ENCODE measurements around the gene SCLT1.
A peak's percentile ranks its signal among the peaks of the same experiment; 100 is the strongest.

SCLT1 gene

GRCh38 chr4:128879283-128879682 lies 214.1 kb downstream of the SCLT1 start:
- H3K27me3 ChIP-seq (ENCODE audit: control insufficient read depth in 1 of 2, insufficient read depth in 2 of 2, low read length in 2 of 2), result no peaks in the 10 kb centered on the region
- no peaks in the 10 kb centered on the region for H3K4me1 ChIP-seq (ENCODE audit: control insufficient read depth, insufficient read depth, low read length)
- no peak overlapping the region for H3K27ac ChIP-seq (ENCODE audit: low read length)
- H3K4me3 ChIP-seq (ENCODE audit: low read length in 2 of 2), result no peak overlapping the region
- no peaks in the 10 kb centered on the region for H3K9me3 ChIP-seq (ENCODE audit: control insufficient read depth in 2 of 2, low read length in 2 of 2)
- H3K9ac ChIP-seq (ENCODE audit: low read length in 2 of 2), result no peak overlapping the region
- no peaks in the 10 kb centered on the region for H3K36me3 ChIP-seq (ENCODE audit: control insufficient read depth in 2 of 2, insufficient read depth in 2 of 2, low read length in 2 of 2)

DNA sequence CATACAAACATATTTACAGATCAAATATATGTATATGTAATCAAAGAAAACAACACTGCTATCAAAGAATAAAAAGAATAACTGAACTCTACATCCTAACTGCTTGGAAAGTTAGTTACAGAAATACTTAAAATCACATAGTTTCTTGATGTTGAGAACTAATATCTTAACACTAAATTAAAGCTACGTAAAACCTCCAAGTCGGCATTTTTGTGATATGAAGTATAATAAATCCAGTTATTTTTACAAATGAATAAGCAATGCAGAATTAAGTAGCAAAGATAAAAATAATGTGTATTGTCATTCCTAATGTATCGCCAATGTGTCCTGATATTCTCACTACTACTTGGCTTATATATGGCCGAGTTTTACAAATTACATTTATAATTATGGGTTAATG lies 215.4 kb downstream of the SCLT1 start:
- Histone ChIP-seq H3K9ac (ENCODE audit: low read length in 2 of 2) (no peak overlapping the region), H3K36me3 (ENCODE audit: control insufficient read depth in 2 of 2, insufficient read depth in 2 of 2, low read length in 2 of 2) (peaks cover under 1 to 4% of the 10 kb centered on the region in 2 donors), H3K4me1 (ENCODE audit: control insufficient read depth, insufficient read depth, low read length) (no peaks in the 10 kb centered on the region), H3K9me3 (ENCODE audit: control insufficient read depth in 2 of 2, low read length in 2 of 2) (no peaks in the 10 kb centered on the region), H3K27me3 (ENCODE audit: control insufficient read depth in 1 of 2, insufficient read depth in 2 of 2, low read length in 2 of 2) (no peaks in the 10 kb centered on the region), H3K4me3 (ENCODE audit: low read length in 2 of 2) (no peak overlapping the region), H3K27ac (ENCODE audit: low read length) (no peak overlapping the region)

DNA sequence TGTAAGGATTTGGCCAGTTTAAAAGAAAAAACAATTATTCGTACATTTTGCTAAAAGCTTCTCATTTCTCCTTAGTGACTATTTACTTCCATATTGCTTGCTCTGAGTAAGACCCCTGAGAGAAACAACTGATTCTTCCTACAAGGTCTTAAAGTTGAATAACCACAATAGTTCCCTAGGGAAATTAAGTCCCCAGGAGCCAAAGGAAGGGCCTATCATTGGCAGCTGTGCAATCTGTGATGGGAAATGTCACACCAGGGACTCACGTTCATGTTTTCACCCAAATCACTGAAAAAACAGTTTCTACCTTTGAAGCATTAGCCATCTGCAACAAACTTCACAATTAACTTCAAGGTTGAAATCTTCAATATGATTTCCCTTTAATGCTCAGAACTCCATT lies 217.1 kb downstream of the SCLT1 start:
- no peak overlapping the region for H3K27ac ChIP-seq (ENCODE audit: low read length)
- H3K9me3 ChIP-seq (ENCODE audit: control insufficient read depth in 2 of 2, low read length in 2 of 2), result no peaks in the 10 kb centered on the region
- H3K9ac ChIP-seq (ENCODE audit: low read length in 2 of 2), result no peak overlapping the region
- H3K4me3 ChIP-seq (ENCODE audit: low read length in 2 of 2), result no peak overlapping the region
- no peaks in the 10 kb centered on the region for H3K27me3 ChIP-seq (ENCODE audit: control insufficient read depth in 1 of 2, insufficient read depth in 2 of 2, low read length in 2 of 2)
- H3K36me3 ChIP-seq (ENCODE audit: control insufficient read depth in 2 of 2, insufficient read depth in 2 of 2, low read length in 2 of 2), result peaks cover 13 to 14% of the 10 kb centered on the region in 2 donors
- no peaks in the 10 kb centered on the region for H3K4me1 ChIP-seq (ENCODE audit: control insufficient read depth, insufficient read depth, low read length)

- no peak overlapping the region for H3K27ac ChIP-seq (ENCODE audit: low read length)
Measured at GRCh38 chr4:128871948-128872347, 221.4 kb downstream of the SCLT1 start.

DNA sequence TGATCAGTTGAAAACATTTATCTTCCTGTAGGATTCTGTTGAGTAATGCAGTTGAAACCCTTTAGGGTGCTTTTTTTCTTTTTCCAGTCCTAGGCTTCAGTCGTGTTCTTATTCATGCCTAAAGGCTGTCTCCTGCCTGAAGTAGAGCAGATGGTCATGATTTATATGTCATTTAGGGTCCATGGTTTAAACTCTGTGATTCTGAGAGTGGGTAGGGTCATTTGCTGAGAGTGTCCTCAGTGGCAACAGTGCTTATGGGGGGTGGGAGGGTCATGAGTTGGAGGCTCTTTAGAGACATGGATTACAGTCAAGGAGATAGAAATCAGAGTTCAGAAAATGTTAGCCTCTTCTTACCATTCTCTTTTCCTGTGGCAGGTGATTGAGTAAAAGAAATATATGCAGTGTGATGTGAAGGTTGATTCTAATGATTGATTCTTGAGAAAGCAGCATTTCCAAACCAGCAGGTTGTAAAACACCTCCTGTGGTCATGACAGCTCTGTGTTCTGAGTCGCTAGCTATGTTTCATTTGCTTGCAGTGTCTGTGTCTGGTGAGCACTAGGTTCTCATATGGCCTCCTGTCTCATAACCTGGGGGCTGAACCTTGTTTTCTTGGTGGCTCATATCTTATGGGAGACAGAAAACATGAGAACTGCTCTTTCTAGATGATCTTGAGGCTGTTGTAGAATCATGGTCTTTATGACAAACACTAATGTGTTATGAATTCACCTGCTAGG lies 223.4 kb downstream of the SCLT1 start:
- no peaks in the 10 kb centered on the region for H3K9me3 ChIP-seq (ENCODE audit: control insufficient read depth in 2 of 2, low read length in 2 of 2)
- H3K4me1 ChIP-seq (ENCODE audit: control insufficient read depth, insufficient read depth, low read length), result no peaks in the 10 kb centered on the region
- no peaks in the 10 kb centered on the region for H3K27me3 ChIP-seq (ENCODE audit: control insufficient read depth in 1 of 2, insufficient read depth in 2 of 2, low read length in 2 of 2)
- no peak overlapping the region for H3K27ac ChIP-seq (ENCODE audit: low read length)
- no peak overlapping the region for H3K4me3 ChIP-seq (ENCODE audit: low read length in 2 of 2)
- H3K36me3 ChIP-seq (ENCODE audit: control insufficient read depth in 2 of 2, insufficient read depth in 2 of 2, low read length in 2 of 2), result peaks cover 41 to 43% of the 10 kb centered on the region in 2 donors
- no peak overlapping the region for H3K9ac ChIP-seq (ENCODE audit: low read length in 2 of 2)

More at GRCh38 chr4:128871948-128872347, 221.4 kb downstream of the SCLT1 start:
- Histone ChIP-seq H3K4me3 (ENCODE audit: low read length in 2 of 2) (no peak overlapping the region), H3K9ac (ENCODE audit: low read length in 2 of 2) (no peak overlapping the region), H3K4me1 (ENCODE audit: control insufficient read depth, insufficient read depth, low read length) (no peaks in the 10 kb centered on the region), H3K9me3 (ENCODE audit: control insufficient read depth in 2 of 2, low read length in 2 of 2) (no peaks in the 10 kb centered on the region), H3K36me3 (ENCODE audit: control insufficient read depth in 2 of 2, insufficient read depth in 2 of 2, low read length in 2 of 2) (peaks cover 37 to 38% of the 10 kb centered on the region in 2 donors), H3K27me3 (ENCODE audit: control insufficient read depth in 1 of 2, insufficient read depth in 2 of 2, low read length in 2 of 2) (no peaks in the 10 kb centered on the region)

GRCh38 chr4:128868758-128869157 lies 224.6 kb downstream of the SCLT1 start:
- Histone ChIP-seq H3K4me3 (ENCODE audit: low read length in 2 of 2) (no peak overlapping the region), H3K27me3 (ENCODE audit: control insufficient read depth in 1 of 2, insufficient read depth in 2 of 2, low read length in 2 of 2) (no peaks in the 10 kb centered on the region), H3K27ac (ENCODE audit: low read length) (no peak overlapping the region), H3K9me3 (ENCODE audit: control insufficient read depth in 2 of 2, low read length in 2 of 2) (no peaks in the 10 kb centered on the region), H3K36me3 (ENCODE audit: control insufficient read depth in 2 of 2, insufficient read depth in 2 of 2, low read length in 2 of 2) (peaks cover 45 to 47% of the 10 kb centered on the region in 2 donors), H3K9ac (ENCODE audit: low read length in 2 of 2) (no peak overlapping the region), H3K4me1 (ENCODE audit: control insufficient read depth, insufficient read depth, low read length) (no peaks in the 10 kb centered on the region)

- Histone ChIP-seq H3K27ac (ENCODE audit: low read length) (no peak overlapping the region), H3K27me3 (ENCODE audit: control insufficient read depth in 1 of 2, insufficient read depth in 2 of 2, low read length in 2 of 2) (no peaks in the 10 kb centered on the region), H3K9me3 (ENCODE audit: control insufficient read depth in 2 of 2, low read length in 2 of 2) (no peaks in the 10 kb centered on the region), H3K4me3 (ENCODE audit: low read length in 2 of 2) (no peak overlapping the region), H3K36me3 (ENCODE audit: control insufficient read depth in 2 of 2, insufficient read depth in 2 of 2, low read length in 2 of 2) (peaks cover 51 to 53% of the 10 kb centered on the region in 2 donors), H3K4me1 (ENCODE audit: control insufficient read depth, insufficient read depth, low read length) (peaks cover 8% of the 10 kb centered on the region), H3K9ac (ENCODE audit: low read length in 2 of 2) (no peak overlapping the region)
Measured at GRCh38 chr4:128866691-128867090, 226.6 kb downstream of the SCLT1 start.

- H3K9me3 ChIP-seq (ENCODE audit: control insufficient read depth in 2 of 2, low read length in 2 of 2), result no peaks in the 10 kb centered on the region
- no peak overlapping the region for H3K4me3 ChIP-seq (ENCODE audit: low read length in 2 of 2)
- H3K36me3 ChIP-seq (ENCODE audit: control insufficient read depth in 2 of 2, insufficient read depth in 2 of 2, low read length in 2 of 2), result peaks cover 51 to 52% of the 10 kb centered on the region in 2 donors
- H3K4me1 ChIP-seq (ENCODE audit: control insufficient read depth, insufficient read depth, low read length), result peaks cover 9% of the 10 kb centered on the region
- no peaks in the 10 kb centered on the region for H3K27me3 ChIP-seq (ENCODE audit: control insufficient read depth in 1 of 2, insufficient read depth in 2 of 2, low read length in 2 of 2)
- H3K27ac ChIP-seq (ENCODE audit: low read length), result no peak overlapping the region
- no peak overlapping the region for H3K9ac ChIP-seq (ENCODE audit: low read length in 2 of 2)
Measured at GRCh38 chr4:128866269-128866668, 227.1 kb downstream of the SCLT1 start.

GRCh38 chr4:128865132-128865531 lies 228.2 kb downstream of the SCLT1 start:
- H3K4me1 ChIP-seq (ENCODE audit: control insufficient read depth, insufficient read depth, low read length), result peaks cover 20% of the 10 kb centered on the region
- no peak overlapping the region for H3K4me3 ChIP-seq (ENCODE audit: low read length in 2 of 2)
- H3K27ac ChIP-seq (ENCODE audit: low read length), result no peak overlapping the region
- no peak overlapping the region for H3K9ac ChIP-seq (ENCODE audit: low read length in 2 of 2)
- no peaks in the 10 kb centered on the region for H3K9me3 ChIP-seq (ENCODE audit: control insufficient read depth in 2 of 2, low read length in 2 of 2)
- H3K36me3 ChIP-seq (ENCODE audit: control insufficient read depth in 2 of 2, insufficient read depth in 2 of 2, low read length in 2 of 2), result peaks cover 49 to 53% of the 10 kb centered on the region in 2 donors
- H3K27me3 ChIP-seq (ENCODE audit: control insufficient read depth in 1 of 2, insufficient read depth in 2 of 2, low read length in 2 of 2), result no peaks in the 10 kb centered on the region

DNA sequence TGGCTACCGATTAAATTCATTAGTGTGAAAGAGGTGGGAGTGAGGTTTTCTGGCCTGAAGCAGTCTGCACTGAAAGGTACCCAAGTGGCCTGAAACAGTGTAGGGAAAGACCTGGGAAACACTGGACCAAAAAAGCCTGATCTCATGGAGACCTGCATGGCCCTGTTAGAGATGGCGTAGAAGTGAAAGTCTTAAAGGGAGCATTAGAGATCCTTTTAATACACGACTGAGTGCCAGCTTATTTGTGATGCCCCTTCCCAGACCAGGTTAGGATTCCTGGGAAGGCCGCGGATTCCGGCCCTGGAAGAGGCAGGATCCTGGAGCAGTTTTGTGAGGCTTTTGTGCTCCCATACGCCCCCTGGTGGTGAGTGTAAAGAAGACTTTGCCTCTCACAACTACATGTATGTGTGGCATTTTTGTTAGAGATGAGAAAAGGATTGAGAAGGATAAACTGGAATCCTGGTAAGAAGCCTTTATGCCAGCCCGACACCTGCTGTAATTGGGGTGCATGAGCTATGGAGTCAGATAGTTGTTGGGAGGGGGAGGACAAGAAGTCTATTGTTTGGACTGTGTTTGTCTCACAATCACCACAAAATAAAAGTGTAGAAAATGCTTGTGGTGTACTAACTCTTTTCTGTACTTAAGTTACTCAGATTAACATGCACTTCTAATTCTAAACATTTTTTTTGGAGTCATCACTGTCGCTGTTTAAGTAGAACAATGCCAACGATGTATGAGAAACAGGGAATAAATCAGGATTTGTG lies 229.8 kb downstream of the SCLT1 start:
- Histone ChIP-seq H3K27ac (ENCODE audit: low read length) (no peak overlapping the region), H3K4me1 (ENCODE audit: control insufficient read depth, insufficient read depth, low read length) (peaks cover 30% of the 10 kb centered on the region), H3K27me3 (ENCODE audit: control insufficient read depth in 1 of 2, insufficient read depth in 2 of 2, low read length in 2 of 2) (no peaks in the 10 kb centered on the region), H3K9me3 (ENCODE audit: control insufficient read depth in 2 of 2, low read length in 2 of 2) (no peaks in the 10 kb centered on the region), H3K4me3 (ENCODE audit: low read length in 2 of 2) (no peak overlapping the region), H3K9ac (ENCODE audit: low read length in 2 of 2) (peak overlapping the region in 1 of 2 donors; percentile 47), H3K36me3 (ENCODE audit: control insufficient read depth in 2 of 2, insufficient read depth in 2 of 2, low read length in 2 of 2) (peaks cover 35 to 46% of the 10 kb centered on the region in 2 donors)
